ENCODE measurements around the gene C1orf87. TPM values are rescaled to one million over a fixed set of nuclear protein-coding genes. Genes with fewer than 3 reads are reported as not detected.

C1orf87 gene
- total RNA-seq, 4 donors from 2014 or later: not detected

GRCh38 chr1:59992040-59992820 is 81.3 kb downstream of the C1orf87 start:
- no peaks in the 10 kb centered on the region for H3K27me3 ChIP-seq
- H3K4me3 ChIP-seq: no peak overlapping the region
- WGBS, 2 donors: 78 to 89% methylated on average over 5 of the region's 5 CpGs
- no peak for TF ChIP-seq POLR2A (IDR thresholded peaks at IDR 0.05)
- no peak for TF ChIP-seq CTCF (IDR thresholded peaks at IDR 0.05)
- no peak for TF ChIP-seq EP300 (IDR thresholded peaks at IDR 0.05)
- no peak overlapping the region for H3K27ac ChIP-seq
- DNase-seq (ENCODE audit: low spot score in 2 of 2): no peak
- no peaks in the 10 kb centered on the region for H3K36me3 ChIP-seq
- peaks cover 0 to 31% (median 3%) of the 10 kb centered on the region in 4 donors for H3K4me1 ChIP-seq
- no peaks in the 10 kb centered on the region for H3K9me3 ChIP-seq

DNA sequence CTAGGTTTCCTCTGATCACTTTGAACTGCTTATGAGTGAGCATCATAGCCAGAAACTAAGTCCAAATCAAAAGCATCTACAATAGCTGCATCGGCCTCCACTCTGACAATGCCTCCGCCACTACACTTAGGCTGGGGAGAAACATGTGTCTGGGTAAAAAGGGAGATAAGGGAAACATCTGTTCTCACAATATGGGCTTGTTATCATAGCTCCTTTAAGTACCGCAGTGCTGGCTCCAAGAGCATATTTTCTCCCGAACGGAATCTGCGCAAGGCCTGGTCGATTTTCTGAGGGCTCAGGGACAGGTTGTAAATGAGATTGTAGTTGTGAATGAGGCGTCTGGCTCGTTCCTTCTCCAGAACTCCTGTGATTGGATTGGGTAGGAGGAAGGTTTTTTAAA is 83.1 kb downstream of the C1orf87 start:
- H3K4me1 ChIP-seq: peaks cover 0 to 31% (median 6%) of the 10 kb centered on the region in 4 donors
- no peaks in the 10 kb centered on the region for H3K27me3 ChIP-seq
- H3K4me3 ChIP-seq: no peak overlapping the region
- DNase-seq (ENCODE audit: low spot score in 2 of 2): no peak
- 72 to 75% methylated on average over 9 of the region's 9 CpGs for WGBS, 2 donors
- no peak overlapping the region for H3K27ac ChIP-seq
- H3K9me3 ChIP-seq: no peaks in the 10 kb centered on the region
- no peaks in the 10 kb centered on the region for H3K36me3 ChIP-seq
- TF ChIP-seq EP300 (IDR thresholded peaks at IDR 0.05) (no peak), CTCF (IDR thresholded peaks at IDR 0.05) (no peak), POLR2A (IDR thresholded peaks at IDR 0.05) (no peak)

GRCh38 chr1:59986516-59987310 is 86.9 kb downstream of the C1orf87 start:
- no peaks in the 10 kb centered on the region for H3K36me3 ChIP-seq
- H3K4me3 ChIP-seq: no peak overlapping the region
- WGBS, 2 donors: 47% methylated on average over 12 of the region's 12 CpGs
- TF ChIP-seq CTCF (IDR thresholded peaks at IDR 0.05): no peak
- no peak for TF ChIP-seq POLR2A (IDR thresholded peaks at IDR 0.05)
- TF ChIP-seq EP300 (IDR thresholded peaks at IDR 0.05): no peak
- no peaks in the 10 kb centered on the region for H3K9me3 ChIP-seq
- H3K27ac ChIP-seq: no peak overlapping the region
- no peak for DNase-seq (ENCODE audit: low spot score in 2 of 2)
- no peaks in the 10 kb centered on the region for H3K27me3 ChIP-seq
- peaks cover 0 to 16% (median 3%) of the 10 kb centered on the region in 4 donors for H3K4me1 ChIP-seq

DNA sequence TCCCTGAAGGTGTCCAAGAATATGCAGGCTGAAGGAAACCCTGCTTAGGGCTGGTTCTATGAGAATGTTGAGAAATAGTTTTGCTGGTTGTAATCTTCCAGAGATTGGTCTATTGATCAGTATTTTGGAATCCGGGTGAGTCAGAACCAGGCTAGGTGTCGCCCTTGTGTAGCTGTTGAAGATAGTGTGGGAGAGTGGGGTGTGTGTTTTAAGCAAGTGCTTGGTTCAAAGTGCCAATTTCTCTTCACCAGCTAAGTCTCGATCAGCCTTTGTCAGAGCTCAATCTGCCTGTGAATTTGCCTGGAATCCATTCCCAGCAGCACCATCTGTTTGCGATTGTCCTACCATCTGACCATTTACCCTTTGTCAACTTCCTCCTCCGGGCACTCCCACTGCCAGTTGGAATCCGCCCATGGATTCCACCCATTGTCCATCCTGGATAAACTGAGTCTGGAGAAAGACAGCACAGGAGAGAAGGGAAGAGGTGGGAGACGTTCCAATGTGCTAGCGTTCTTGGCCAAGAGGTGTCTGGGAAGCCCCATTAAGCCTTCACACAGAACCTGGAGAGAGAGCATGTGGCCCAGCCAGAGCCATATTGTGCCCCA is 87.6 kb downstream of the C1orf87 start:
- H3K4me3 ChIP-seq: no peak overlapping the region
- no peaks in the 10 kb centered on the region for H3K36me3 ChIP-seq
- TF ChIP-seq CTCF (IDR thresholded peaks at IDR 0.05) (no peak), POLR2A (IDR thresholded peaks at IDR 0.05) (no peak), EP300 (IDR thresholded peaks at IDR 0.05) (no peak)
- 83 to 90% methylated on average over 8 of the region's 8 CpGs for WGBS, 2 donors
- H3K9me3 ChIP-seq: no peaks in the 10 kb centered on the region
- no peak for DNase-seq (ENCODE audit: low spot score in 2 of 2)
- peaks cover 0 to 16% (median 3%) of the 10 kb centered on the region in 4 donors for H3K4me1 ChIP-seq
- no peak overlapping the region for H3K27ac ChIP-seq
- H3K27me3 ChIP-seq: no peaks in the 10 kb centered on the region

Measured in tibial nerve (tissue), 4 donors.